Ovary (tissue), 3 donors: ENCODE measurements around the gene STPG4.

ENCODE experiments used
- CTCF ChIP-seq, 3 donors: fragments of 450-650 bp in 2 of 3; fragments of 200-600 bp in 1 of 3; IDR thresholded peaks; one replicate each; pipeline versions ENCODE4 v1.5.1 to v1.8.0; 2016 to 2022; ENCODE audit warnings: antibody characterized with exemption in 3 of 3, mild to moderate bottlenecking in 1 of 3
- EP300 ChIP-seq: sonication (generic); formaldehyde crosslinking; IDR thresholded peaks from one replicate; pipeline ENCODE4 v1.6.1; 2017; ENCODE audit warnings: antibody characterized with exemption
- POLR2A ChIP-seq: fragments of 450-650 bp; IDR thresholded peaks from one replicate; pipeline ENCODE4 v1.6.1; 2017; ENCODE audit warnings: antibody characterized with exemption, mild to moderate bottlenecking, moderate library complexity
- donor health status: DM: no; HTN: no; CAD: no.

GRCh38 chr2:47196499-47196898 is 41.4 kb upstream of the STPG4 start:
- no peak for TF ChIP-seq CTCF (IDR thresholded peaks at IDR 0.05)
- no peak for TF ChIP-seq EP300
- no peak for TF ChIP-seq POLR2A
